Common myeloid progenitor, CD34-positive (primary cell): ENCODE measurements around the gene CLEC2D.
"Not testable (repeated sequence)": the region's sequence is repeated elsewhere in the genome, so short reads cannot be mapped to it uniquely, and the experiment has no call there.

ENCODE experiments used
- CTCF ChIA-PET: fragments of 350-600 bp; sonication (Branson Sonifier 250); formaldehyde crosslinking; loops from one replicate; lab custom pipeline; 2021; ENCODE audit warnings: antibody characterized with exemption; lab: Charles Lee
- POLR2A ChIA-PET: fragments of 350-600 bp; sonication (Branson Sonifier 250); formaldehyde crosslinking; loops from one replicate; lab custom pipeline; 2021; ENCODE audit warnings: antibody characterized with exemption; lab: Charles Lee
- DNase-seq, 3 donors: peaks; one replicate each; pipeline versions ENCODE4 v3.0.0 to v3.0.0-alpha.2; 2013
- H3K27ac ChIP-seq, 2 experiments: 1 replicate in 1 of 2; 2 replicates in 1 of 2; pipeline ENCODE4 v1.7.0; 2013; ENCODE audit warnings: inconsistent platforms in 2 of 2, low read length in 2 of 2, mild to moderate bottlenecking in 2 of 2, low read depth in 1 of 2, moderate library complexity in 1 of 2; ENCODE audit not compliant: severe bottlenecking in 2 of 2, insufficient read depth in 1 of 2, poor library complexity in 1 of 2
- H3K27me3 ChIP-seq, 5 experiments: replicated peaks in 2 of 5; 1 replicate in 3 of 5; 2 replicates in 2 of 5; pipeline versions ENCODE4 v1.6.1 to v1.7.0; 2013; ENCODE audit warnings: low read length in 4 of 5, mild to moderate bottlenecking in 2 of 5, moderate library complexity in 2 of 5, inconsistent platforms in 1 of 5; ENCODE audit not compliant: insufficient read depth in 5 of 5, control insufficient read depth in 4 of 5
- H3K36me3 ChIP-seq, 4 experiments: 1 replicate in 2 of 4; 2 replicates in 2 of 4; pipeline versions ENCODE4 v1.6.1 to v1.7.0; 2013; ENCODE audit warnings: low read length in 3 of 4, control low read depth in 1 of 4, mild to moderate bottlenecking in 1 of 4; ENCODE audit not compliant: control insufficient read depth in 4 of 4, insufficient read depth in 4 of 4
- H3K4me1 ChIP-seq, 4 experiments: 1 replicate in 3 of 4; 2 replicates in 1 of 4; pipeline versions ENCODE4 v1.6.1 to v1.7.1; 2013; ENCODE audit warnings: low read length in 3 of 4, mild to moderate bottlenecking in 3 of 4, control low read depth in 1 of 4, inconsistent platforms in 1 of 4, moderate library complexity in 1 of 4; ENCODE audit not compliant: control insufficient read depth in 4 of 4, insufficient read depth in 4 of 4; ENCODE audit errors: control extremely low read depth in 1 of 4
- H3K4me3 ChIP-seq, 7 experiments: 1 replicate in 4 of 7; 2 replicates in 3 of 7; pipeline versions ENCODE4 v1.5.1 to v1.7.0; 2013; ENCODE audit warnings: mild to moderate bottlenecking in 7 of 7, low read length in 6 of 7, moderate library complexity in 6 of 7, inconsistent platforms in 2 of 7, low read depth in 2 of 7, control low read depth in 1 of 7; ENCODE audit not compliant: insufficient read depth in 4 of 7, control insufficient read depth in 1 of 7; ENCODE audit errors: extremely low read depth in 1 of 7
- H3K9me3 ChIP-seq, 5 experiments: 1 replicate in 4 of 5; 2 replicates in 1 of 5; pipeline versions ENCODE4 v1.6.1 to v1.7.1; 2013; ENCODE audit warnings: low read length in 4 of 5, mild to moderate bottlenecking in 2 of 5, inconsistent platforms in 1 of 5, low read depth in 1 of 5, moderate library complexity in 1 of 5; ENCODE audit not compliant: control insufficient read depth in 4 of 5, insufficient read depth in 2 of 5; ENCODE audit errors: control extremely low read depth in 1 of 5
- WGBS: methylation state at CpG from one replicate; pipeline ENCODE4 v1.1.5; 2013; ENCODE audit not compliant: insufficient coverage; 5-methylcytosine and 5-hydroxymethylcytosine counted together

CLEC2D gene

GRCh38 chr12:9682949-9683348, 13.4 kb downstream of the CLEC2D start:
- Histone ChIP-seq H3K9me3 (peaks cover 0 to 21% (median 8%) of the 10 kb centered on the region in 5 experiments), H3K36me3 (peaks cover 11 to 59% (median 28%) of the 10 kb centered on the region in 4 experiments)
- DNase-seq, H3K4me3 ChIP-seq, H3K4me1 ChIP-seq, POLR2A ChIA-PET, H3K27me3 ChIP-seq, H3K27ac ChIP-seq: not testable (repeated sequence)
- WGBS: no CpG with 5 or more reads among the region's 2 CpGs
- CTCF ChIA-PET: interaction anchor here (1.2 to 1.7 kb wide), 3 partner anchors 9 to 25 kb away, joined by 3 to 5 read pairs (median 3); no protein-coding TSS in a partner anchor

GRCh38 chr12:9685366-9685765, 15.9 kb downstream of the CLEC2D start:
- POLR2A ChIA-PET, H3K4me3 ChIP-seq, H3K27ac ChIP-seq, H3K27me3 ChIP-seq, H3K4me1 ChIP-seq: not testable (repeated sequence)
- CTCF ChIA-PET: interaction anchor here (1.0 kb wide), 1 partner anchor 23 kb away, joined by 3 read pairs; no protein-coding TSS in a partner anchor
- peak in 2 of 3 donors; percentile 45 to 64 for DNase-seq
- H3K36me3 ChIP-seq: peaks cover 22 to 68% (median 38%) of the 10 kb centered on the region in 4 experiments
- 46% methylated on average over 5 of the region's 5 CpGs for WGBS
- H3K9me3 ChIP-seq: peaks cover 2 to 26% (median 6%) of the 10 kb centered on the region in 5 experiments

GRCh38 chr12:9685915-9686314, 16.4 kb downstream of the CLEC2D start:
- no peak for DNase-seq
- H3K27me3 ChIP-seq: no peaks in the 10 kb centered on the region
- H3K27ac ChIP-seq: no peak overlapping the region
- no peak overlapping the region for H3K4me3 ChIP-seq
- ChIA-PET POLR2A (no interaction called here), CTCF (interaction anchor here (1.0 kb wide), 1 partner anchor 23 kb away, joined by 3 read pairs; no protein-coding TSS in a partner anchor)
- H3K4me1 ChIP-seq: peaks cover 0 to 9% (median 1%) of the 10 kb centered on the region in 4 experiments
- peaks cover 2 to 26% (median 6%) of the 10 kb centered on the region in 5 experiments for H3K9me3 ChIP-seq
- 94% methylated on average over 3 of the region's 4 CpGs for WGBS
- H3K36me3 ChIP-seq: peaks cover 27 to 64% (median 38%) of the 10 kb centered on the region in 4 experiments

- no peak for DNase-seq
- H3K9me3 ChIP-seq: peaks cover 2 to 20% (median 6%) of the 10 kb centered on the region in 5 experiments
- H3K27me3 ChIP-seq: no peaks in the 10 kb centered on the region
- H3K27ac ChIP-seq: no peak overlapping the region
- H3K36me3 ChIP-seq: peaks cover 26 to 57% (median 33%) of the 10 kb centered on the region in 4 experiments
- H3K4me1 ChIP-seq: peaks cover 0 to 9% (median 1%) of the 10 kb centered on the region in 4 experiments
- POLR2A ChIA-PET: interaction anchor here (0.7 kb wide), 1 partner anchor 64 kb away, joined by 3 read pairs; no protein-coding TSS in a partner anchor
- no peak overlapping the region for H3K4me3 ChIP-seq
- CTCF ChIA-PET: no interaction called here
- WGBS: 80% methylated on average over 1 of the region's 1 CpG
These were observed 17.7 kb downstream of the CLEC2D start for GRCh38 chr12:9687228-9687627.

- no peak overlapping the region for H3K4me3 ChIP-seq
- POLR2A ChIA-PET: no interaction called here
- no CpG with 5 or more reads among the region's 1 CpG for WGBS
- peaks cover 0 to 18% (median 6%) of the 10 kb centered on the region in 5 experiments for H3K9me3 ChIP-seq
- H3K36me3 ChIP-seq: peaks cover 29 to 63% (median 40%) of the 10 kb centered on the region in 4 experiments
- CTCF ChIA-PET: no interaction called here
- H3K27ac ChIP-seq: no peak overlapping the region
- H3K27me3 ChIP-seq: no peaks in the 10 kb centered on the region
- no peak for DNase-seq
- peaks cover 0 to 9% (median 4%) of the 10 kb centered on the region in 4 experiments for H3K4me1 ChIP-seq
These were observed 23.4 kb downstream of the CLEC2D start for GRCh38 chr12:9692909-9693308.

- H3K9me3 ChIP-seq: peaks cover 0 to 14% (median 0%) of the 10 kb centered on the region in 5 experiments
- H3K27me3 ChIP-seq: no peaks in the 10 kb centered on the region
- ChIA-PET POLR2A (no interaction called here), CTCF (interaction anchor here (1.5 kb wide), 1 partner anchor 49 kb away, joined by 5 read pairs; no protein-coding TSS in a partner anchor)
- no CpG with 5 or more reads among the region's 1 CpG for WGBS
- no peak overlapping the region for H3K27ac ChIP-seq
- peaks cover 0 to 14% (median 5%) of the 10 kb centered on the region in 4 experiments for H3K4me1 ChIP-seq
- DNase-seq: no peak
- peaks cover 19 to 50% (median 28%) of the 10 kb centered on the region in 4 experiments for H3K36me3 ChIP-seq
- no peak overlapping the region for H3K4me3 ChIP-seq
These were observed 24.7 kb downstream of the CLEC2D start for GRCh38 chr12:9694241-9694640.

GRCh38 chr12:9695150-9695549, 25.6 kb downstream of the CLEC2D start:
- H3K27me3 ChIP-seq, H3K4me3 ChIP-seq, POLR2A ChIA-PET, CTCF ChIA-PET, H3K27ac ChIP-seq: not testable (repeated sequence)
- peaks cover 0 to 23% (median 8%) of the 10 kb centered on the region in 4 experiments for H3K4me1 ChIP-seq
- WGBS: 90% methylated on average over 9 of the region's 9 CpGs
- DNase-seq: peak in 2 of 3 donors; percentile 18 to 20
- H3K36me3 ChIP-seq: peaks cover 17 to 41% (median 24%) of the 10 kb centered on the region in 4 experiments
- H3K9me3 ChIP-seq: peaks cover 0 to 10% (median 0%) of the 10 kb centered on the region in 5 experiments
